Osteocyte (in vitro differentiated cells): ENCODE measurements around the gene CBLB. TPM values are rescaled to one million over a fixed set of nuclear protein-coding genes. Genes with fewer than 3 reads are reported as not detected.

ENCODE experiments used
- DNase-seq: peaks from one replicate; pipeline ENCODE4 v3.0.0; 2021; ENCODE audit warnings: mixed read lengths; ENCODE audit not compliant: unreplicated experiment; ENCODE audit errors: extremely low spot score
- H3K27ac Mint-ChIP-seq: one replicate; pipeline ENCODE4 v1.8.0; 2021; ENCODE audit warnings: mild to moderate bottlenecking, mixed read lengths; ENCODE audit not compliant: unreplicated experiment
- H3K27me3 Mint-ChIP-seq: one replicate; pipeline ENCODE4 v1.8.0; 2021; ENCODE audit warnings: mixed read lengths; ENCODE audit not compliant: unreplicated experiment
- H3K36me3 Mint-ChIP-seq: one replicate; pipeline ENCODE4 v1.8.0; 2021; ENCODE audit warnings: mixed read lengths; ENCODE audit not compliant: unreplicated experiment
- H3K4me1 Mint-ChIP-seq: one replicate; pipeline ENCODE4 v1.8.0; 2021; ENCODE audit warnings: mixed read lengths; ENCODE audit not compliant: unreplicated experiment
- H3K4me3 Mint-ChIP-seq: one replicate; pipeline ENCODE4 v1.8.0; 2021; ENCODE audit warnings: mild to moderate bottlenecking, moderate library complexity, mixed read lengths; ENCODE audit not compliant: unreplicated experiment
- H3K9me3 Mint-ChIP-seq: one replicate; pipeline ENCODE4 v1.8.0; 2021; ENCODE audit warnings: mixed read lengths; ENCODE audit not compliant: unreplicated experiment
- CTCF ChIP-seq: fragments of 200-600 bp; sonication (generic); IDR thresholded peaks from 2 replicates; pipeline ENCODE4 v1.5.0; 2021; ENCODE audit warnings: antibody characterized with exemption, mild to moderate bottlenecking, moderate library complexity
- total RNA-seq: library from RNA; stranded (reverse); gene quantifications from 2 replicates; pipeline ENCODE4 v1.2.1, GENCODE V29; 2021

The CBLB gene
- total RNA-seq, 1 donor from 2014 or later: 28.8 TPM

GRCh38 chr3:105791131-105791530 is 77.7 kb downstream of the CBLB start:
- Mint-ChIP-seq H3K36me3 (peaks cover 3% of the 10 kb centered on the region), H3K4me3 (peak overlapping the region; percentile 7), H3K27ac (peak overlapping the region; percentile 69), H3K27me3 (no peaks in the 10 kb centered on the region), H3K9me3 (no peaks in the 10 kb centered on the region), H3K4me1 (peaks cover 29% of the 10 kb centered on the region)
- no peak for DNase-seq
- TF ChIP-seq CTCF: no peak

GRCh38 chr3:105790534-105790933 is 78.3 kb downstream of the CBLB start:
- no peaks in the 10 kb centered on the region for H3K27me3 Mint-ChIP-seq
- H3K4me3 Mint-ChIP-seq: no peak overlapping the region
- no peaks in the 10 kb centered on the region for H3K9me3 Mint-ChIP-seq
- peaks cover 32% of the 10 kb centered on the region for H3K4me1 Mint-ChIP-seq
- no peak for TF ChIP-seq CTCF
- peak overlapping the region; percentile 69 for H3K27ac Mint-ChIP-seq
- peaks cover 2% of the 10 kb centered on the region for H3K36me3 Mint-ChIP-seq
- DNase-seq: no peak

- Mint-ChIP-seq H3K4me1 (peaks cover 37% of the 10 kb centered on the region), H3K27ac (no peak overlapping the region), H3K9me3 (no peaks in the 10 kb centered on the region), H3K4me3 (no peak overlapping the region), H3K36me3 (peaks cover 2% of the 10 kb centered on the region), H3K27me3 (no peaks in the 10 kb centered on the region)
- no peak for DNase-seq
- no peak for TF ChIP-seq CTCF
Measured at GRCh38 chr3:105788593-105788992, 80.2 kb downstream of the CBLB start.

GRCh38 chr3:105787453-105787852 is 81.4 kb downstream of the CBLB start:
- H3K9me3 Mint-ChIP-seq: no peaks in the 10 kb centered on the region
- H3K4me3 Mint-ChIP-seq: no peak overlapping the region
- H3K4me1 Mint-ChIP-seq: peaks cover 29% of the 10 kb centered on the region
- TF ChIP-seq CTCF: no peak
- H3K27me3 Mint-ChIP-seq: no peaks in the 10 kb centered on the region
- H3K27ac Mint-ChIP-seq: no peak overlapping the region
- no peak for DNase-seq
- peaks cover 2% of the 10 kb centered on the region for H3K36me3 Mint-ChIP-seq

- H3K27me3 Mint-ChIP-seq: no peaks in the 10 kb centered on the region
- H3K4me3 Mint-ChIP-seq: no peak overlapping the region
- no peak for TF ChIP-seq CTCF
- peaks cover 2% of the 10 kb centered on the region for H3K36me3 Mint-ChIP-seq
- H3K9me3 Mint-ChIP-seq: no peaks in the 10 kb centered on the region
- H3K27ac Mint-ChIP-seq: no peak overlapping the region
- DNase-seq: no peak
- peaks cover 27% of the 10 kb centered on the region for H3K4me1 Mint-ChIP-seq
Measured at GRCh38 chr3:105786990-105787389, 81.8 kb downstream of the CBLB start.
